Measurements from ENCODE around the gene GMNN. TPM values are rescaled to one million over a fixed set of nuclear protein-coding genes. Genes with fewer than 3 reads are reported as not detected.
"Not testable (repeated sequence)": the region's sequence is repeated elsewhere in the genome, so short reads cannot be mapped to it uniquely, and the experiment has no call there.

GMNN gene
- 7.3 and 8.2 TPM in 2 replicates for total RNA-seq
- total RNA-seq (2013): 6.3 TPM
- 3.8 and 6.0 TPM in 2 replicates for polyA plus RNA-seq
- polyA minus RNA-seq: 3.7 and 4.8 TPM in 2 replicates

DNA sequence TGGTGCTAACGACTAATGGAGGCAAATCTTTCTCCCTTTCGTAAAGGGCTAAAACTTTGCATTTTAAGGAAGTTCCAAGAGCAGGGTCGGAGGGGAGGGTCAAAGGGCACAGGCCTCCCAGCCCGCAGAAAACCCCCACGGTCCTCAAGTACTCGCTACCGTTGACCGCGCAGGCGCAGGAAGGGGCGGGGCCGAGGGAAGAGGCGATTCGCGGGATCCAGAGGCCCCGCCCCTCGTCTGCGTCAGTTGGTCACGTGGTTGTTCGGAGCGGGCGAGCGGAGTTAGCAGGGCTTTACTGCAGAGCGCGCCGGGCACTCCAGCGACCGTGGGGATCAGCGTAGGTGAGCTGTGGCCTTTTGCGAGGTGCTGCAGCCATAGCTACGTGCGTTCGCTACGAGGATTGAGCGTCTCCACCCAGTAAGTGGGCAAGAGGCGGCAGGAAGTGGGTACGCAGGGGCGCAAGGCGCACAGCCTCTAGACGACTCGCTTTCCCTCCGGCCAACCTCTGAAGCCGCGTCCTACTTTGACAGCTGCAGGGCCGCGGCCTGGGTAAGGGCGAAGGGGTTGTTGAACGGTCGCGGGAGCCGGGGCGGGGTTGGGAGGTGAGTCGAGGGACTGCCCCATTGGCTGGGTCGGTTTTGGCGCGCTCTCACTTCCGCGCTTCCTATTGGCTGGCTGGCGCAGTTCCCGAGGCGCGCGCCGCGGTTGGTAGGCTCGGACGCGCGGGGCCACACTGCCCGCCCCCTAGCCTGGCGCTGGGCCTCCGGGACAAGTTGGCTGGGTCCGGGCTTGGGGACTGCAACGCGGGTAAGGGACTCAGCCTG, at the start of gene GMNN:
Gene GMNN, plus strand, starts transcription at position 242 of the 824 bp plus-strand sequence. CDS start 2,310 bp downstream, outside the sequence.
- peak within 1 kb of the TSS; percentile 93 to 100 (median 95) for H3K4me3 ChIP-seq (ENCODE audit: control extremely low read depth in 1 of 5, extremely low read depth in 1 of 5, insufficient read depth in 1 of 5, low read depth in 2 of 5, low read length in 4 of 5)
- DNase-seq (peak; percentile 98), ATAC-seq (ENCODE audit: low read depth) (peak; percentile 90)
- peaks cover 14 to 21% of the 10 kb centered on the region in 2 donors for H3K4me1 ChIP-seq (ENCODE audit: control insufficient read depth in 2 of 2, insufficient read depth in 2 of 2, low read length in 2 of 2)
- Mint-ChIP-seq H3K27me3 (no peaks in the 10 kb centered on the region), H3K4me1 (peaks cover 26% of the 10 kb centered on the region), H3K4me3 (peak within 1 kb of the TSS; percentile 99), H3K9me3 (ENCODE audit: insufficient read depth) (no peaks in the 10 kb centered on the region), H3K27ac (peak within 1 kb of the TSS; percentile 97)
- H3K9ac ChIP-seq (ENCODE audit: low read length): peak within 1 kb of the TSS; percentile 92
- no peaks in the 10 kb centered on the region for H3K36me3 ChIP-seq (replicated peaks in 1 of 2; ENCODE audit: control extremely low read depth in 1 of 2, control insufficient read depth in 1 of 2, extremely low read depth in 1 of 2, insufficient read depth in 2 of 2, low read length in 1 of 2)
- H2AFZ ChIP-seq (ENCODE audit: insufficient read depth, low read depth, low read length, poor library complexity, severe bottlenecking): peak within 1 kb of the TSS; percentile 96
- under 1% methylated on average over 71 of the region's 75 CpGs for WGBS (ENCODE audit: insufficient coverage)
- intact Hi-C loops (cut with micrococcal nuclease): loop anchor here (1.0 to 5.0 kb wide), 5 partner anchors 54 to 280 kb away; partner anchors contain the start of gene ACOT13
- peaks cover 40% of the 10 kb centered on the region for H3K79me2 ChIP-seq (ENCODE audit: control insufficient read depth, insufficient read depth, low read length)
- H4K20me1 ChIP-seq (ENCODE audit: control insufficient read depth, insufficient read depth, low read length, poor library complexity, severe bottlenecking): no peaks in the 10 kb centered on the region
- POLR2A ChIA-PET: interaction anchor here (0.7 to 1.0 kb wide), 3 partner anchors 53 to 63 kb away, joined by 3 to 6 read pairs (median 6); no protein-coding TSS in a partner anchor
- no peaks in the 10 kb centered on the region for H3K9me3 ChIP-seq (ENCODE audit: control extremely low read depth in 1 of 3, control insufficient read depth in 2 of 3, insufficient read depth in 1 of 3, low read length in 2 of 3)
- no peaks in the 10 kb centered on the region for H3K27me3 ChIP-seq (replicated peaks in 1 of 4; ENCODE audit: control extremely low read depth in 1 of 4, control insufficient read depth in 3 of 4, insufficient read depth in 4 of 4, low read length in 3 of 4)
- CTCF ChIA-PET: interaction anchor here (0.6 to 1.4 kb wide), 6 partner anchors 10 to 296 kb away, joined by 3 to 6 read pairs (median 4); no protein-coding TSS in a partner anchor
- peak within 1 kb of the TSS; percentile 85 to 94 for H3K27ac ChIP-seq (ENCODE audit: low read length in 2 of 2)
- TF ChIP-seq, protein P1, sequence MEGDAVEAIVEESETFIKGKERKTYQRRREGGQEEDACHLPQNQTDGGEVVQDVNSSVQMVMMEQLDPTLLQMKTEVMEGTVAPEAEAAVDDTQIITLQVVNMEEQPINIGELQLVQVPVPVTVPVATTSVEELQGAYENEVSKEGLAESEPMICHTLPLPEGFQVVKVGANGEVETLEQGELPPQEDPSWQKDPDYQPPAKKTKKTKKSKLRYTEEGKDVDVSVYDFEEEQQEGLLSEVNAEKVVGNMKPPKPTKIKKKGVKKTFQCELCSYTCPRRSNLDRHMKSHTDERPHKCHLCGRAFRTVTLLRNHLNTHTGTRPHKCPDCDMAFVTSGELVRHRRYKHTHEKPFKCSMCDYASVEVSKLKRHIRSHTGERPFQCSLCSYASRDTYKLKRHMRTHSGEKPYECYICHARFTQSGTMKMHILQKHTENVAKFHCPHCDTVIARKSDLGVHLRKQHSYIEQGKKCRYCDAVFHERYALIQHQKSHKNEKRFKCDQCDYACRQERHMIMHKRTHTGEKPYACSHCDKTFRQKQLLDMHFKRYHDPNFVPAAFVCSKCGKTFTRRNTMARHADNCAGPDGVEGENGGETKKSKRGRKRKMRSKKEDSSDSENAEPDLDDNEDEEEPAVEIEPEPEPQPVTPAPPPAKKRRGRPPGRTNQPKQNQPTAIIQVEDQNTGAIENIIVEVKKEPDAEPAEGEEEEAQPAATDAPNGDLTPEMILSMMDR (IDR thresholded peaks at IDR 0.05): no peak
- TF ChIP-seq EZH2 (IDR thresholded peaks at IDR 0.05; ENCODE audit: borderline replicate concordance, insufficient read depth, low read depth, low read length, poor library complexity, severe bottlenecking): no peak
- H3K4me2 ChIP-seq (replicated peaks; ENCODE audit: low read depth, low read length, poor library complexity, severe bottlenecking): peak within 1 kb of the TSS; percentile 81

DNA sequence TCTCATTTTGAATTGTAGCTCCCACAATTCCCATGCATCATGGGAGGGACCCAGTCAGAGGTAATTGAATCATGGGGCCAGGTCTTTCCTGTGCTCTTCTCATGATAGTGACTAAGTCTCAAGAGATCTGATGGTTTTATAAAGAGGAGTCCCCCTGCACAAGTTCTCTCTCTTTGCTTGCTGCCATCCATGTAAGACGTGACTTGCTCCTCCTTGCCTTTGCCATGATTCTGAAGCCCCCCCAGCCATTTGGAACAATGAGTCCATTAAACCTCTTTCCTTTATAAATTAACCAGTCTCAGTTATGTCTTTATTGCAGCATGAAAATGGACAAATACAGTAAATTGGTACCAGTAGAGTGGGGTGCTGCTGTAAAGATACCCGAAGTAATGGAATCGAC, 44.1 kb upstream of the GMNN start:
- H4K20me1 ChIP-seq (ENCODE audit: control insufficient read depth, insufficient read depth, low read length, poor library complexity, severe bottlenecking); H3K9ac ChIP-seq (ENCODE audit: low read length); DNase-seq; H3K4me1 Mint-ChIP-seq; H3K27me3 ChIP-seq (replicated peaks in 1 of 4; ENCODE audit: control extremely low read depth in 1 of 4, control insufficient read depth in 3 of 4, insufficient read depth in 4 of 4, low read length in 3 of 4); H3K4me3 ChIP-seq (ENCODE audit: control extremely low read depth in 1 of 5, extremely low read depth in 1 of 5, insufficient read depth in 1 of 5, low read depth in 2 of 5, low read length in 4 of 5); POLR2A ChIA-PET; H2AFZ ChIP-seq (ENCODE audit: insufficient read depth, low read depth, low read length, poor library complexity, severe bottlenecking); CTCF ChIA-PET; H3K27ac Mint-ChIP-seq; H3K4me2 ChIP-seq (replicated peaks; ENCODE audit: low read depth, low read length, poor library complexity, severe bottlenecking); H3K4me3 Mint-ChIP-seq; intact Hi-C loops (cut with micrococcal nuclease); H3K4me1 ChIP-seq (ENCODE audit: control insufficient read depth in 2 of 2, insufficient read depth in 2 of 2, low read length in 2 of 2); ATAC-seq (ENCODE audit: low read depth); H3K36me3 ChIP-seq (replicated peaks in 1 of 2; ENCODE audit: control extremely low read depth in 1 of 2, control insufficient read depth in 1 of 2, extremely low read depth in 1 of 2, insufficient read depth in 2 of 2, low read length in 1 of 2); H3K27ac ChIP-seq (ENCODE audit: low read length in 2 of 2); H3K79me2 ChIP-seq (ENCODE audit: control insufficient read depth, insufficient read depth, low read length); H3K27me3 Mint-ChIP-seq; H3K9me3 Mint-ChIP-seq (ENCODE audit: insufficient read depth): not testable (repeated sequence)
- peaks cover 0 to 22% (median 11%) of the 10 kb centered on the region in 3 donors for H3K9me3 ChIP-seq (ENCODE audit: control extremely low read depth in 1 of 3, control insufficient read depth in 2 of 3, insufficient read depth in 1 of 3, low read length in 2 of 3)
- WGBS (ENCODE audit: insufficient coverage): 100% methylated on average over 3 of the region's 3 CpGs

DNA sequence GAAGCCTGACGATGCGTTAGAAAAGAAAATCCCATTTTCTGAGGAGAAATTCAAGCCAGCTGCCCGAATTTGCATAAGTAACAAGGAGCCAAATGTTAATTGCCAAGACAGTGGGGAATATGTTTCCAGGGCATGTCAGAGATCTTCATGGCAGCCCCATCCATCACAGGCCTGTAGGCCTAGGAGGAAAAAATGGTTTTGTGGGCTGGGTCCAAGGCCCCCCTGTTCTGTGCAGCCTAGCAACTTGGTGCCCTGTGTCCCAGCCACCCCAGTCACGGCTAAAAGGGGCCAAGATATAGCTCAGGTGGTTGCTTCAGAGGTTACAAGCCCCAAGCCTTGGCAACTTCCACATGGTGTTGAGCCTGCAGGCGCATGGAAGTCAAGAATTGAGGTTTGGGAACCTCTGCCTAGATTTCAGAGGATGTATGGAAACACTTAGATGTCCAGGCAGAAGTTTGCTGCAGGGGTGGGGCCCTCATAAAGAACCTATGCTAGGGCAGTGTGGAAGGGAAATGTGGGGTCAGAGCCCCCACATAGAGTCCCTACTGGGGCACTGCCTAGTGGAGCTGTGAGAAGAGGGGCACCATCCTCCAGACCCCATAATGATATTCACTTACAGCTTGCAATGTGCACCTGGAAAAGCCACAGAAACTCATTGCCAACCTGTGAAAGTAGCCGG, 43.1 kb upstream of the GMNN start:
- POLR2A ChIA-PET; ATAC-seq (ENCODE audit: low read depth); H3K4me3 ChIP-seq (ENCODE audit: control extremely low read depth in 1 of 5, extremely low read depth in 1 of 5, insufficient read depth in 1 of 5, low read depth in 2 of 5, low read length in 4 of 5); H3K27me3 ChIP-seq (replicated peaks in 1 of 4; ENCODE audit: control extremely low read depth in 1 of 4, control insufficient read depth in 3 of 4, insufficient read depth in 4 of 4, low read length in 3 of 4); H3K27me3 Mint-ChIP-seq; DNase-seq; intact Hi-C loops (cut with micrococcal nuclease); H3K27ac Mint-ChIP-seq; H3K36me3 ChIP-seq (replicated peaks in 1 of 2; ENCODE audit: control extremely low read depth in 1 of 2, control insufficient read depth in 1 of 2, extremely low read depth in 1 of 2, insufficient read depth in 2 of 2, low read length in 1 of 2); H3K9me3 Mint-ChIP-seq (ENCODE audit: insufficient read depth); H2AFZ ChIP-seq (ENCODE audit: insufficient read depth, low read depth, low read length, poor library complexity, severe bottlenecking); CTCF ChIA-PET; H3K9ac ChIP-seq (ENCODE audit: low read length); H3K4me3 Mint-ChIP-seq; H4K20me1 ChIP-seq (ENCODE audit: control insufficient read depth, insufficient read depth, low read length, poor library complexity, severe bottlenecking); H3K27ac ChIP-seq (ENCODE audit: low read length in 2 of 2); H3K4me1 ChIP-seq (ENCODE audit: control insufficient read depth in 2 of 2, insufficient read depth in 2 of 2, low read length in 2 of 2); H3K4me1 Mint-ChIP-seq; H3K79me2 ChIP-seq (ENCODE audit: control insufficient read depth, insufficient read depth, low read length); H3K4me2 ChIP-seq (replicated peaks; ENCODE audit: low read depth, low read length, poor library complexity, severe bottlenecking): not testable (repeated sequence)
- WGBS (ENCODE audit: insufficient coverage): 93% methylated on average over 6 of the region's 6 CpGs
- H3K9me3 ChIP-seq (ENCODE audit: control extremely low read depth in 1 of 3, control insufficient read depth in 2 of 3, insufficient read depth in 1 of 3, low read length in 2 of 3): peaks cover 0 to 22% (median 11%) of the 10 kb centered on the region in 3 donors
